ENCODE results near the gene AFF3. TPM values are rescaled to one million over a fixed set of nuclear protein-coding genes. Genes with fewer than 3 reads are reported as not detected.
"Not testable (repeated sequence)": the region's sequence is repeated elsewhere in the genome, so short reads cannot be mapped to it uniquely, and the experiment has no call there.

Gene AFF3
- total RNA-seq, 3 donors from 2014 or later: 4.2 to 56.6 (median 5.2) TPM

- no peak for DNase-seq
- ATAC-seq: peak; percentile 60
- no peak for TF ChIP-seq CTCF (IDR thresholded peaks at IDR 0.05)
Measured at GRCh38 chr2:100110614-100111000, 31.8 kb downstream of the AFF3 start.

GRCh38 chr2:100109986-100110613, 32.3 kb downstream of the AFF3 start:
- Histone ChIP-seq H3K4me3 (no peak overlapping the region), H3K4me1 (ENCODE audit: low read depth) (no peaks in the 10 kb centered on the region), H3K36me3 (ENCODE audit: low read depth) (no peaks in the 10 kb centered on the region), H3K9me3 (no peaks in the 10 kb centered on the region)
- DNase-seq (no peak), ATAC-seq (peak; percentile 23)
- no peak for TF ChIP-seq CTCF (IDR thresholded peaks at IDR 0.05)
- intact Hi-C loops (cut with DNase I, micrococcal nuclease): no loop called here

More at GRCh38 chr2:100110614-100111000, 31.8 kb downstream of the AFF3 start:
- H3K4me3 ChIP-seq: no peak overlapping the region
- H3K9me3 ChIP-seq: no peaks in the 10 kb centered on the region
- no peaks in the 10 kb centered on the region for H3K36me3 ChIP-seq (ENCODE audit: low read depth)
- H3K4me1 ChIP-seq (ENCODE audit: low read depth): no peaks in the 10 kb centered on the region
- intact Hi-C loops (cut with DNase I, micrococcal nuclease): no loop called here

- ATAC-seq; H3K4me1 ChIP-seq (ENCODE audit: low read depth); H3K9me3 ChIP-seq; DNase-seq; intact Hi-C loops (cut with DNase I, micrococcal nuclease); H3K4me3 ChIP-seq; H3K36me3 ChIP-seq (ENCODE audit: low read depth): not testable (repeated sequence)
Measured at GRCh38 chr2:100108648-100109020, 33.8 kb downstream of the AFF3 start.

GRCh38 chr2:100107906-100108647, 34.3 kb downstream of the AFF3 start:
- intact Hi-C loops (cut with DNase I, micrococcal nuclease): no loop called here
- DNase-seq (no peak), ATAC-seq (no peak)
- Histone ChIP-seq H3K4me3 (no peak overlapping the region), H3K36me3 (ENCODE audit: low read depth) (no peaks in the 10 kb centered on the region), H3K4me1 (ENCODE audit: low read depth) (no peaks in the 10 kb centered on the region), H3K9me3 (no peaks in the 10 kb centered on the region)
- TF ChIP-seq CTCF (IDR thresholded peaks at IDR 0.05): no peak

GRCh38 chr2:100107440-100107839, 35.0 kb downstream of the AFF3 start:
- TF ChIP-seq CTCF (IDR thresholded peaks at IDR 0.05): no peak
- H3K36me3 ChIP-seq (ENCODE audit: low read depth): no peaks in the 10 kb centered on the region
- intact Hi-C loops (cut with DNase I, micrococcal nuclease): no loop called here
- no peaks in the 10 kb centered on the region for H3K4me1 ChIP-seq (ENCODE audit: low read depth)
- ATAC-seq (no peak), DNase-seq (no peak)
- no peaks in the 10 kb centered on the region for H3K9me3 ChIP-seq
- H3K4me3 ChIP-seq: no peak overlapping the region

GRCh38 chr2:100106460-100106859, 35.9 kb downstream of the AFF3 start:
- Histone ChIP-seq H3K36me3 (ENCODE audit: low read depth) (no peaks in the 10 kb centered on the region), H3K9me3 (no peaks in the 10 kb centered on the region), H3K4me1 (ENCODE audit: low read depth) (no peaks in the 10 kb centered on the region), H3K4me3 (no peak overlapping the region)
- DNase-seq (no peak), ATAC-seq (no peak)
- intact Hi-C loops (cut with DNase I, micrococcal nuclease): no loop called here
- TF ChIP-seq CTCF (IDR thresholded peaks at IDR 0.05): no peak
